Neural progenitor cell (in vitro differentiated cells): Measurements from ENCODE around the gene MATN1.

Experiments
- EZH2 ChIP-seq: fragments of 200-600 bp; sonication (generic); IDR thresholded peaks from 2 replicates; pipeline ENCODE4 v1.6.1; 2017; ENCODE audit warnings: antibody characterized with exemption, mild to moderate bottlenecking, moderate library complexity
- TF ChIP-seq, protein P1 (sequence below): fragments of 200-600 bp; sonication (generic); IDR thresholded peaks from 2 replicates; pipeline ENCODE4 v1.5.1; 2017; ENCODE audit warnings: antibody characterized with exemption, mild to moderate bottlenecking

DNA sequence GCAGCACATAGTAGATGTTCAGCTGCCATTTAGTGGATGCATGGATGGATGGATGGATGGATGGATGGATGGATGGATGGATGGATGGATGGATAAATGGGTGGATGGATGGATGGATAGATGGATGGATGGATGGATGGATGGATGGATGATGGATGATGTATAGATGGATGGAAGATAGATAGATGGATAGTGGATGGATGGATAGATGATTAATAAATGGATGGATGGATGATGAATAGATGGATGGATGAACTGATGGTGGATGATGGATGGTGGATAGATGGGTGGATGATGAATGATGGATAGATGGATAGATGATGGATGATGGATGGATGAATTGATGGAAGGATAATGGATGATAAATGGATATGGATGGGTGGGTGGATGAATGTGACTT is 20.6 kb downstream of the MATN1 start:
- TF ChIP-seq, protein P1, sequence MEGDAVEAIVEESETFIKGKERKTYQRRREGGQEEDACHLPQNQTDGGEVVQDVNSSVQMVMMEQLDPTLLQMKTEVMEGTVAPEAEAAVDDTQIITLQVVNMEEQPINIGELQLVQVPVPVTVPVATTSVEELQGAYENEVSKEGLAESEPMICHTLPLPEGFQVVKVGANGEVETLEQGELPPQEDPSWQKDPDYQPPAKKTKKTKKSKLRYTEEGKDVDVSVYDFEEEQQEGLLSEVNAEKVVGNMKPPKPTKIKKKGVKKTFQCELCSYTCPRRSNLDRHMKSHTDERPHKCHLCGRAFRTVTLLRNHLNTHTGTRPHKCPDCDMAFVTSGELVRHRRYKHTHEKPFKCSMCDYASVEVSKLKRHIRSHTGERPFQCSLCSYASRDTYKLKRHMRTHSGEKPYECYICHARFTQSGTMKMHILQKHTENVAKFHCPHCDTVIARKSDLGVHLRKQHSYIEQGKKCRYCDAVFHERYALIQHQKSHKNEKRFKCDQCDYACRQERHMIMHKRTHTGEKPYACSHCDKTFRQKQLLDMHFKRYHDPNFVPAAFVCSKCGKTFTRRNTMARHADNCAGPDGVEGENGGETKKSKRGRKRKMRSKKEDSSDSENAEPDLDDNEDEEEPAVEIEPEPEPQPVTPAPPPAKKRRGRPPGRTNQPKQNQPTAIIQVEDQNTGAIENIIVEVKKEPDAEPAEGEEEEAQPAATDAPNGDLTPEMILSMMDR, result no peak
- no peak for TF ChIP-seq EZH2
